WI38 (cell line): ENCODE data around the gene RNF20.

Experiments
- H3K4me3 ChIP-seq: 2 replicates; pipeline ENCODE4 v1.5.1; 2011; ENCODE audit warnings: low read depth, mild to moderate bottlenecking, control low read depth, low read length
- TF ChIP-seq, protein P1 (sequence below): IDR thresholded peaks from 2 replicates; pipeline ENCODE4 v1.5.1; 2012; ENCODE audit warnings: low read depth, mild to moderate bottlenecking, control low read depth, low read length

Gene RNF20

DNA sequence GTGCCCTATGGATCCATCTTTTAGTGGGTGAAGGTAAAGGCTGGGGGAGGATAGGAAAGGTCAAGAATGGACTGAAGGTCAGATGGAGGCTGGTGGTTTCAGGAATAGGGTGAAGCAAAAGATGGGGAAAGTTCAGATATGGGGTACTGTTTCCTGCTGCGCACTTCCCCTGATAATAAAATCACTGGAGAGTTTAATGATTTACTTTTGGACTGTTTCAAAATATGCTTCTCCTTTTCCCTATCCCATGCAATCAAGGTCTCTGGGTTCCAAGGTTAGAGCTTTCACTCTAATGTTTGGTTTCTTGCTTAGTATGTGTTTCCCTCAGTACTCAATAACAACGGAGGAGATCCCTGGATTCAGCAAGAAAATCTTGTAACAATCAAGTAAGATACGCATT lies 71.9 kb downstream of the RNF20 start:
- TF ChIP-seq, protein P1, sequence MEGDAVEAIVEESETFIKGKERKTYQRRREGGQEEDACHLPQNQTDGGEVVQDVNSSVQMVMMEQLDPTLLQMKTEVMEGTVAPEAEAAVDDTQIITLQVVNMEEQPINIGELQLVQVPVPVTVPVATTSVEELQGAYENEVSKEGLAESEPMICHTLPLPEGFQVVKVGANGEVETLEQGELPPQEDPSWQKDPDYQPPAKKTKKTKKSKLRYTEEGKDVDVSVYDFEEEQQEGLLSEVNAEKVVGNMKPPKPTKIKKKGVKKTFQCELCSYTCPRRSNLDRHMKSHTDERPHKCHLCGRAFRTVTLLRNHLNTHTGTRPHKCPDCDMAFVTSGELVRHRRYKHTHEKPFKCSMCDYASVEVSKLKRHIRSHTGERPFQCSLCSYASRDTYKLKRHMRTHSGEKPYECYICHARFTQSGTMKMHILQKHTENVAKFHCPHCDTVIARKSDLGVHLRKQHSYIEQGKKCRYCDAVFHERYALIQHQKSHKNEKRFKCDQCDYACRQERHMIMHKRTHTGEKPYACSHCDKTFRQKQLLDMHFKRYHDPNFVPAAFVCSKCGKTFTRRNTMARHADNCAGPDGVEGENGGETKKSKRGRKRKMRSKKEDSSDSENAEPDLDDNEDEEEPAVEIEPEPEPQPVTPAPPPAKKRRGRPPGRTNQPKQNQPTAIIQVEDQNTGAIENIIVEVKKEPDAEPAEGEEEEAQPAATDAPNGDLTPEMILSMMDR, result no peak

More for the DNA sequence above, 71.9 kb downstream of the RNF20 start:
- H3K4me3 ChIP-seq, result no peak overlapping the region
